GM20000 (cell line): ENCODE measurements around the gene PRDM5.

Source experiments
- DNase-seq: peaks from one replicate; pipeline ENCODE4 v3.0.0; 2012; ENCODE audit warnings: low spot score
- TF ChIP-seq, protein P1 (sequence below): IDR thresholded peaks from 2 replicates; pipeline ENCODE4 v1.5.1; 2012; ENCODE audit warnings: mild to moderate bottlenecking, control low read depth; ENCODE audit errors: extremely low read depth, missing control alignments

PRDM5 gene

DNA sequence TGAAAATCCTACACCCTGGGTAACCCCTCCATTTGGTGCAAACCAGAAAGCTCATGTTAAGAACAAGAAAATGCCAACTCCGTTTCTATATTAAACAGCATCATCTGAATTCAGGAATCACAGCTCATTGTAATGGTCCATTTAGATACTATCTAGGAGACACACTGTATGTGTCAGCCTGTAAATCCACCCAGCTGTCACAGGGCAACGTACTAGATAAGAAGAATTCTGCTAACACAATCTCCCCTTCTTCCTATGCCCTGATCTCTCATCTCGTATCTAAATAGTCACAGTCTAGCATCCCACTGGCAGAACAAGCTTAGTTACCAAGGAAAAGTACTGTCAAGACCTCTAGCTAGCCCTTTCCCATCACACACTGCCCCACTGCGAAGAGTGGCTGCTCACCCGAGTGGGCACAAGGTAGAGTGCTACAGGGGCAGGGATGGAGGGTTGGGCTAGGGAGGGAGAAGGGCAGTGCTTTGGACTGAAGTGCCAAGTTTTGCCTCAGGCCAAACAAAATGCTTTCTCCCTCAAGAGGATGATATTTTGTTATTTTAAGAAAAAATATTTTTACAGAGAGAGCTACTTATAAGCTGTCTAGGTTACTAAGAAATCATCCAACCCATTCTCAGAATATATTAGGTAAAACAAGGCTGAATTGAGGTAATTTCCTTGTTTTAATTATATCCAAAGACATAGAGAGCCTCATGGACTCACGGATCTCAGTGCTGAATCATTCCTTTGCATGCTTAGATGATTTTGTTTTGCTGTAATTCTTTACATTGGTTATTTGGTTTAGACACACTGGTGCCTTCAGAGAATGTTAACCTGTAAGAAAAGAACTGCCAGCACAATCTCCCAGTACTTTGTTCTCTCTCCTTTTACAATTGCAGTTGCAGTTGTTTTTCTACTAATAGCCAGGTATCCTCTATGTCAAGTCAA lies 196.6 kb downstream of the PRDM5 start:
- TF ChIP-seq, protein P1, sequence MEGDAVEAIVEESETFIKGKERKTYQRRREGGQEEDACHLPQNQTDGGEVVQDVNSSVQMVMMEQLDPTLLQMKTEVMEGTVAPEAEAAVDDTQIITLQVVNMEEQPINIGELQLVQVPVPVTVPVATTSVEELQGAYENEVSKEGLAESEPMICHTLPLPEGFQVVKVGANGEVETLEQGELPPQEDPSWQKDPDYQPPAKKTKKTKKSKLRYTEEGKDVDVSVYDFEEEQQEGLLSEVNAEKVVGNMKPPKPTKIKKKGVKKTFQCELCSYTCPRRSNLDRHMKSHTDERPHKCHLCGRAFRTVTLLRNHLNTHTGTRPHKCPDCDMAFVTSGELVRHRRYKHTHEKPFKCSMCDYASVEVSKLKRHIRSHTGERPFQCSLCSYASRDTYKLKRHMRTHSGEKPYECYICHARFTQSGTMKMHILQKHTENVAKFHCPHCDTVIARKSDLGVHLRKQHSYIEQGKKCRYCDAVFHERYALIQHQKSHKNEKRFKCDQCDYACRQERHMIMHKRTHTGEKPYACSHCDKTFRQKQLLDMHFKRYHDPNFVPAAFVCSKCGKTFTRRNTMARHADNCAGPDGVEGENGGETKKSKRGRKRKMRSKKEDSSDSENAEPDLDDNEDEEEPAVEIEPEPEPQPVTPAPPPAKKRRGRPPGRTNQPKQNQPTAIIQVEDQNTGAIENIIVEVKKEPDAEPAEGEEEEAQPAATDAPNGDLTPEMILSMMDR, result no peak
- no peak for DNase-seq

- TF ChIP-seq, protein P1, result no peak
- DNase-seq, result no peak
These were observed 197.9 kb downstream of the PRDM5 start for GRCh38 chr4:120724656-120725055.

DNA sequence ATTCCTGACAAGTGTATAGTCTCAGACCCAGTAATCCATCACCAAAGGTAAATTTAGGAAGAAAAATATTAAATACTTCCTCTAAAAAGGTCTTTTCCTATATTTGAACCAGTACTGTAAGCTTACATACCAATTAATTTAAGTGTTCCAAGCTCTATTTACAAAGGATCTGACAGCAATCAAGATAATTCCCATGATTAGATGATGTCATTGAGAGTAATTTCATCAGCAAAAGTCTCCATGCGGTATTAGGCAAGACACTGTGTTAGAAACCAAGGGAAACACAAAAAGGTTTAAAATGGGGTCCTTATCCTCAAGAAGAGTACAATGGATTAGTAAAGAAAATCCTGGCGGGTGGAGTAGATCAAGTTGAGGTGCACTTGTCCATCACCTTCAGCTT lies 198.5 kb downstream of the PRDM5 start:
- no peak for DNase-seq
- TF ChIP-seq, protein P1, result no peak

DNA sequence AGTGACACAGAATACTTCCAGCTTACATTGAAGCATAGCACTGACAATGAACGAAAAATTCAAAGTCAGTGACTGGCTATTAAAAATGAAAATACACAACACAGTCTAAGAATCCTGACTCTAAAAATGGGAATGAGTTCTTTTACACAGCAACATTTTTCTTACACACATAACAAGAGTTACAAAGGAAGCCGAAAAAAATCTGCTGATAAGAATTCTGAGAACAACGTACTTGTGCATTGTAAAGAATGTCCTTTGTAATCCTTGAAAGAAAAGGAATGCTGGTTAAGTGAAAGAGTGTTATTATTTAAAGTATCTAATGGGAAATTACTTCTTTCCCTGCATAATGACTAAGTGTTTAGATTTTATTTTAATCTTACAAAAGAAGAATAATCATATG lies 199.4 kb downstream of the PRDM5 start:
- TF ChIP-seq, protein P1, result no peak
- no peak for DNase-seq

GRCh38 chr4:120722655-120723054 lies 199.9 kb downstream of the PRDM5 start:
- TF ChIP-seq, protein P1, result no peak
- no peak for DNase-seq

DNA sequence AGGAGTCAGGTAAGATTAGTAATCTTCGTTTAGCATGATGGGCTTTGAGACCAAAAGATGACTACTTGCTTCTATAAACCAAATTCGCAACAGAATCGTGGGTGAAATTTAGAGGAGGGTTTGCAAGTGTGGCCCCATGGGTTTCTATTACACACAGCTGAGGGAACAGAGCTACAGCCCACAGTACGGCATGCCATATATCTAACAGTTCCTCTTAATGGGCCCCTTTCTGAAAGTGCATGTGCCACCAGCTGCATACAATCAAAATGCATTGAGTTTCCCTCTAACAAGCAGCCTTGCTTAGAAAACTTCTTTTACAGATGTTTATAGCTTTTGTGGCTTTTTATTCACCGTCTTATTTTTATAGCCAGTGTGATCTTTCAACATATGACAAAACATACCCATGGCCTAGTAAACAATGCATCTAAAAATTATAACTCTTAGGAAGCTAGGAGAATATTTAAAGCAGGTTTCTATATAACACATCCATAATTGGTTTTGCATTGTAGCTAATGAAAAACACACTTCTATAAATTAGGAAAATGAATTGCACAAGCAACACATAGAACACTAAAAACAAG lies 202.1 kb downstream of the PRDM5 start:
- DNase-seq, result no peak
- TF ChIP-seq, protein P1, result no peak

DNA sequence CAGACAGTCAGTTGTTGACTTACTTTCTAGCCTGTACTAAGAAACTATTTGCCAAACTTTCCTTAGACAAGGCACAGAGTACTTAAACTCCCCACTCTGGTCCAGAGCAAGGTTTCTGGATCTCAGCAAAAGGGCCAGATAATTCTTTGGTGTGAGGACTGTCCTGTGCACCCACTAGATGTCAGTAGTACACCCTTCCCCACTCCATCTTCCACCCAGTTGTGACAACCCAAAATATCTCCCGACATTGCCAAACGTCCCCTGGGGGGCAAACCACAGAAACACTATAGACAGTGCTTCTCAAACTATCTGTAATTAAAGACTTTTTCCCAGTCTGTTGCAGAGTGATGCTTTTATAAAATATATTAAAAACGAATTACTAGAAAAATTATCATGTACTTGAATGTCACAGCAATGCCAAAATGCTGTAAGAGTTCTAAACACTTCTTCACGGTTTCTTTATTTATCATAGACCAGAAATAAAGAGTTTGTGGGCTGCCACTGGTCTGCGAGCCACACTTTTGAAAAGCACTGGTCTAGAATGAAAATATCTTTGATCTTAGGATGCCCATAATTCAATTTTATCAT lies 203.5 kb downstream of the PRDM5 start:
- TF ChIP-seq, protein P1, result peak; percentile 29
- peak; percentile 8 for DNase-seq
